Thoracic aorta (tissue), 2 donors: ENCODE results near the gene PRKCA. TPM values are rescaled to one million over a fixed set of nuclear protein-coding genes. Genes with fewer than 3 reads are reported as not detected.

ENCODE experiments used
- ATAC-seq: fragments of 150-250 bp; one replicate; pipeline ENCODE4 v1.8.0; 2017; ENCODE audit warnings: low read depth; ENCODE audit not compliant: insufficient number of reproducible peaks, low FRiP score
- DNase-seq: peaks from one replicate; pipeline ENCODE4 v3.0.0-alpha.2; 2020; ENCODE audit warnings: low spot score
- H3K27ac ChIP-seq, 2 donors: fragments of 200-600 bp; sonication (generic); 1 replicate in 1 of 2; 2 replicates in 1 of 2; pipeline ENCODE4 v1.5.1; 2016; ENCODE audit warnings: mild to moderate bottlenecking in 2 of 2, moderate library complexity in 2 of 2
- H3K27me3 ChIP-seq: fragments of 200-600 bp; sonication (generic); replicated peaks from 2 replicates; pipeline ENCODE4 v1.6.0; 2016; ENCODE audit warnings: mild to moderate bottlenecking; ENCODE audit not compliant: insufficient read depth
- H3K36me3 ChIP-seq: fragments of 200-600 bp; sonication (generic); one replicate; pipeline ENCODE4 v1.5.1; 2016
- H3K4me1 ChIP-seq, 2 donors: fragments of 200-600 bp; sonication (generic); 1 replicate in 1 of 2; 2 replicates in 1 of 2; pipeline versions ENCODE4 v1.5.1 to v1.6.0; 2016; ENCODE audit warnings: low read depth in 2 of 2, mild to moderate bottlenecking in 1 of 2; ENCODE audit not compliant: control insufficient read depth in 1 of 2
- H3K4me3 ChIP-seq: fragments of 200-600 bp; sonication (generic); 2 replicates; pipeline ENCODE4 v1.5.1; 2016; ENCODE audit warnings: mild to moderate bottlenecking
- H3K9me3 ChIP-seq: fragments of 200-600 bp; sonication (generic); 2 replicates; pipeline ENCODE4 v1.5.1; 2016
- CTCF ChIP-seq: fragments of 200-600 bp; sonication (generic); IDR thresholded peaks from one replicate; pipeline ENCODE4 v1.5.1; 2019; ENCODE audit warnings: antibody characterized with exemption
- total RNA-seq, 2 donors: library from RNA; depleted of rRNA; stranded (reverse); fragments of >200 nt; gene quantifications; one replicate each; pipeline versions ENCODE4 v1.1.0 to v1.2.3, GENCODE V29; 2016

The PRKCA gene
- total RNA-seq, 2 donors from 2014 or later: 9.1 to 11.6 TPM

GRCh38 chr17:66548659-66549310 lies 246.4 kb downstream of the PRKCA start:
- Histone ChIP-seq H3K4me1 (no peaks in the 10 kb centered on the region), H3K36me3 (no peaks in the 10 kb centered on the region), H3K9me3 (peaks cover 5% of the 10 kb centered on the region), H3K4me3 (no peak overlapping the region), H3K27ac (no peak overlapping the region), H3K27me3 (no peaks in the 10 kb centered on the region)
- no peak for TF ChIP-seq CTCF
- no peak for DNase-seq
- no peak for ATAC-seq

- H3K4me1 ChIP-seq: no peaks in the 10 kb centered on the region
Measured at GRCh38 chr17:66549311-66549704, 246.9 kb downstream of the PRKCA start.

GRCh38 chr17:66549731-66550207 lies 247.4 kb downstream of the PRKCA start:
- Histone ChIP-seq H3K4me1 (no peaks in the 10 kb centered on the region), H3K36me3 (no peaks in the 10 kb centered on the region), H3K27me3 (no peaks in the 10 kb centered on the region), H3K9me3 (peaks cover 5% of the 10 kb centered on the region), H3K27ac (no peak overlapping the region), H3K4me3 (no peak overlapping the region)
- TF ChIP-seq CTCF: no peak
- ATAC-seq (no peak), DNase-seq (no peak)

More at GRCh38 chr17:66549311-66549704, 246.9 kb downstream of the PRKCA start:
- no peak for DNase-seq
- TF ChIP-seq CTCF: no peak
- H3K27ac ChIP-seq: no peak overlapping the region
- no peak overlapping the region for H3K4me3 ChIP-seq
- H3K36me3 ChIP-seq: no peaks in the 10 kb centered on the region
- ATAC-seq: no peak
- H3K27me3 ChIP-seq: no peaks in the 10 kb centered on the region
- peaks cover 5% of the 10 kb centered on the region for H3K9me3 ChIP-seq

GRCh38 chr17:66551839-66552238 lies 249.4 kb downstream of the PRKCA start:
- no peaks in the 10 kb centered on the region for H3K4me1 ChIP-seq
- ATAC-seq (no peak), DNase-seq (no peak)
- H3K4me3 ChIP-seq: no peak overlapping the region
- H3K27me3 ChIP-seq: no peaks in the 10 kb centered on the region
- TF ChIP-seq CTCF: no peak
- no peaks in the 10 kb centered on the region for H3K36me3 ChIP-seq
- H3K9me3 ChIP-seq: no peaks in the 10 kb centered on the region
- no peak overlapping the region for H3K27ac ChIP-seq

- H3K27me3 ChIP-seq: no peaks in the 10 kb centered on the region
- no peaks in the 10 kb centered on the region for H3K9me3 ChIP-seq
- ATAC-seq (no peak), DNase-seq (no peak)
- H3K4me1 ChIP-seq: no peaks in the 10 kb centered on the region
- H3K27ac ChIP-seq: no peak overlapping the region
- H3K4me3 ChIP-seq: no peak overlapping the region
- no peak for TF ChIP-seq CTCF
- H3K36me3 ChIP-seq: no peaks in the 10 kb centered on the region
Measured at GRCh38 chr17:66552371-66552770, 250.0 kb downstream of the PRKCA start.
